GM18873 (cell line): ENCODE data around the gene HDAC11.
"Not testable (repeated sequence)": the region's sequence is repeated elsewhere in the genome, so short reads cannot be mapped to it uniquely, and the experiment has no call there.

Experiments used
- ATAC-seq: cut with Tn5 transposase; IDR thresholded peaks from one replicate; pipeline ENCODE4 v1.9.1; 2021; ENCODE audit warnings: mild to moderate bottlenecking, moderate library complexity, moderate number of reproducible peaks; ENCODE audit not compliant: unreplicated experiment, low FRiP score

HDAC11 gene

DNA sequence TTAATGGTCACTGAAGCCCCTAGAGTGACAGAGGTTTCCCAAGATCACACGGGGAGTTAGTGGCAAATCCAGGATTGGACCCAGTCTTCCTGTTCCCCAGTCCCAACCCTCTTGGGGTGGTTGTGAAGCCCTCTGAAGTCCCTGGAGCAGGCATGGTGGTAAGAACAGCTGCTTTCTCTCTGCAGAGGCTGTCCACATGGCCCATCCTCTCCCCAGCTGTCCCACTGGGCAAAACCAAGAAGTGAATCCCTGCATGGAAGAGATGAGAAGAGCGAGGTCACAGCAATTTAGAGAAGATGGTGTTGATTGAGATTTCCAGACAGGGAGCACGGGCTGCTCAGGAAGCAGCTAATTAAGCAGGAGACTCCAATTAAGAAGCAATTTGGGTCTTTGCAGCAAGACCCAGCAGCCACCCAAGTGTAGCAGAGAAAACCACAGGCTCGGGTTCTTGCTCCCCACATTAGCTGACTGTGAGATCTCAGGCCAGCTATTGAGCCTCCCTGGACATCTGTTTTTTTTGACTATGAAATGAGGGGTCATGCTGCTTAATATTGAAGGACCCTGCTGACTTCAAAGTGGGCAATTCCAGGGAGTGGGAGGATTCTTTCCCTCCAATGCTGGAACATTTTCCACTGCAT lies 14.8 kb upstream of the HDAC11 start:
- no peak for ATAC-seq

GRCh38 chr3:13466781-13467180 lies 13.3 kb upstream of the HDAC11 start:
- no peak for ATAC-seq

GRCh38 chr3:13470894-13471574 lies 9.1 kb upstream of the HDAC11 start:
- ATAC-seq: no peak

- ATAC-seq: no peak
These were observed 7.8 kb upstream of the HDAC11 start for GRCh38 chr3:13472286-13472685.

DNA sequence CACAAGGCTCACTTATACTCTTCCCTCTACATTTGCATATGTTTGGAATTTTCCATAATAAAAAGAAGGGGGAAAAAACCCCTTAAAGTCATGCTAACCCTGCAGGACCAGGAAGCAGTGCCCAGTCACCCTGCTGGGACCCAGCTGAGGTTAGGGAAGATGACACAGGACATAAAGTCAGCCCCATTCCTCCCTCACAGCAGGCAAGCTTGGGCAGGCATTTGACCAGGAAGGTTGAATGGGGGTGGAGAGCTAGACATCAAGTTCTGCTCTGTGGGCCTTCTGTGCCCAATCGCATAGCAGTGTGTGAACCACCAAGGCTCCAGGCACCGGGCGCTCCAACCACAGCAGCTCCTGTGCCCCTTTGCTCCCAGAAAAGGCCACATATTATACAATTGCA lies 7.1 kb upstream of the HDAC11 start:
- ATAC-seq: no peak

GRCh38 chr3:13474021-13474420 lies 6.1 kb upstream of the HDAC11 start:
- no peak for ATAC-seq

DNA sequence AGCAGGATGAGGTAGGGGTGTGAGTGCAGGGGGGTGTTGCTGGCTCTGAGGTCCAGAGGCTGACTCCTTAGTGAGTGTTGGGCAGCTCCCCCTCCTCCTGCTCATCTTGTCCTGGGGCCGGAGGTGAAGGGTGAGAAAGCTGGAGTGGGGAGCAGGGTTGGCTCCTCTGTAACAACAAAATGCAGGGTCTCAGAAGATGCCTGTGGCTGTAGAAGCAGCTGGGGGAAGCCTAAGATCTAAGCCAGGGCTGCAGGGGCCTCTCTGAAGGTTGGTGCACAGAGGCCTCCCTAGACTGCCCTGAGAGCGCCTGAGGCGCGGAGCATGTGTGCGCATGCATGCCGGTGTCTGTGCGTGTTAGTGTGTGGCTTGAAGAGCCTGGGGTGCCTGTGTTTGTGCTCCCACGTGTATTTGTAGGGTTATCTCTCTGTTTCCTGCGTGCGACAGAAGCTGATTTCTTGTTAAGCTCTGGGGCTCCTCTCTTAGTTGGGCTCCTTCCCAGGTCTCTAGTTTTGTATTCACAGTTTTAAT lies 5.3 kb upstream of the HDAC11 start:
- no peak for ATAC-seq

GRCh38 chr3:13475871-13476590 lies 4.1 kb upstream of the HDAC11 start:
- ATAC-seq: no peak

- no peak for ATAC-seq
These were observed 2.2 kb upstream of the HDAC11 start for GRCh38 chr3:13477943-13478342.

DNA sequence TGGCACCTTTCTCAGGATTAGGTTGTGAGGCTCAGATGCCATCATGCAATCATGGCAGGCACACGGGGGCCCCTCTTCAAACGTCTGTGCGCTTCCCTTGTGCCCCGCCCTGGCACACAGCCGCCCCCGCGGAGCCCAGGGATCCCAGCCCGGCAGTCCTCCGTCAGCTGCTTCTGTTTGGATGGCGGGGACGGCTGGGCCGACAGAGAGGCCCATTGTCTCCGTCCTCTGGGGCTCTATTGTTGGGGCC lies 849 bp upstream of the HDAC11 start:
- no peak for ATAC-seq

DNA sequence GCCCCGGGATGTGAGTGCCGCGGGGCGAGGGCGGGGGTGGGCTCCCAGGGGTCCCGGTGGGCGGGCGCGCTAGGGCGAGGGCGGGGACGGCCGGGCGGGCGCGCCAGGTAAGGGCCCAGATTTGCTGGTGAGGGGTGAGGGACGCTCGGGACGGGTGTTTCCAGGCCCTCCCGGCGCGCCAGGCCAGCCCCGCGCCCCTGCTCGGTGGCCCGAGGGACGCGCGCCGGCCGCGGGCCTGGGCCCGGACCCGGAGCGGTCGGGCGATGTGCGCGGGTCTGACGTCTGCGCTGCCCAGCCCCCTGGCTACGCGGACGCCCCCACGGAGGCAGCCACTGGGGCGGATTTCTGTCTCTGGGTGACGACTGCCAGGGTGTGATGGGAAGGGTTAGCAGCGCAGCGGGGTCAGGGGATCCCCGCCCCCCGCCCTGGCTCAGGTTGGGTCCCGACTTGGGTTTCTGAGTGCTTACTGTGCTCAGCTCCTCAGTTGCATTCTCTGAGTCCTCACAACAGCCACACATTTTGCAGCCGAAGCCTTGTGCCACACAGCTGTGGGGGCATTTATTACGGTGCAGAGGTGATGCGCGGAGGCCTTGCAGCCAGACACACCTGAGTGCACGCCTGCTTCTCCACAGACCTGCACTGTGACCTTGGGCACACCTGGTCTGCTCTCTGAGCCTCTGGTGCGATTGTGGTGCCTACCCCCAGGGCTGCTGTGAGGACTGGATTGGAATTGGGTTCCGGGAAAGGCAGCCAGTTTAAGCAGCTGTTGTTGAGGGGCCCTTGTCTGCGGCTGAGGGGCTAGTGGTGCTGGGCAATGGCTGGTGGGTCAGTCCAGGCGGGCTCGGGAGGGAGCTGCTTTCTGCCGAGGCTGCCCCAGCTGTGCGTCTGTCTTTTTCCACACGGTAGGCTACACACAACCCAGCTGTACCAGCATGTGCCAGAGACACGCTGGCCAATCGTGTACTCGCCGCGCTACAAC lies 523 bp downstream of the HDAC11 start:
- ATAC-seq: peak; percentile 12

DNA sequence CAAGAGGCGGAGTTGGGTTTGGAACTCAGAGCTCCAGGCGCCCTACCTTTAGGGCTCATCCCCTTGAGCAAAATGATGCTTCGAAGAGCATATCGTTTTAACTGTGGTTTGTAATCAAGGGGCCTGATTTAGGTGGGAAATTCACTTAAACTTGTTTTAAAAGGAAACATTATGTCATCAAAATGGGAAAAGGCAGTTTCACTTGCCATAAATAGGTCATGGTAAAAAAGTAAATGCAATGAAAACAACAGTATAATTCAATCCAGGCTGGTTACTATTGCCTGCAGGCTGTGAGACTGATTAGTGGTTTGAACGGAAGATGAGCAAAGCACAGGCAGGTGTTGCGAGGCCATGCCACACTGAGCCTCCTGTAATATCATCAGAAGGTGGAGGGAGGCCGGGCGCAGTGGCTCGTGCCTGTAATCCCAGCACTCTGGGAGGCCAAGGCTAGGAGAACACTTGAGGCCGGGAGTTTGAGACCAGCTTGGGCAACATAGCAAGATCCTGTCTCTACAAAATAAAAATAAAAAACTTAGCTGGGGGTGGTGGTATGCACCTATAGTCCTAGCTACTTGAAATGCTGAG lies 2.1 kb downstream of the HDAC11 start:
- no peak for ATAC-seq

DNA sequence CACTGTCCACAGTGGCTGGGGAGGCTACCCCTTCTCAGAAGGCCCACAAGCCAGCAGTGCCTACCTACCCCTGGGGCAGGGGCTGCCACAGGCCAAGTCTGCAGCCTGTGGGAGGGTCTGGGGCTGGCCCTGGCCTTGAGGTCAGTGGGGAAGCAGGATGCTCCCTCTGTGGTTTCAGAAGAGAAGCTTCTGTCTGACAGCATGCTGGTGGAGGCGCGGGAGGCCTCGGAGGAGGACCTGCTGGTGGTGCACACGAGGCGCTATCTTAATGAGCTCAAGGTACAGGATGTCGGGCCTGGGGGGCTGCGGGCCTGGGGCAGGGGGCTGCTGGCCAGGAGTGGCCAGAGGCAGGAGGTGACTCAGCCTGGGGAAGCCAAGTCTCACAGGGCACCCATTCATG lies 3.2 kb downstream of the HDAC11 start:
- ATAC-seq: no peak

DNA sequence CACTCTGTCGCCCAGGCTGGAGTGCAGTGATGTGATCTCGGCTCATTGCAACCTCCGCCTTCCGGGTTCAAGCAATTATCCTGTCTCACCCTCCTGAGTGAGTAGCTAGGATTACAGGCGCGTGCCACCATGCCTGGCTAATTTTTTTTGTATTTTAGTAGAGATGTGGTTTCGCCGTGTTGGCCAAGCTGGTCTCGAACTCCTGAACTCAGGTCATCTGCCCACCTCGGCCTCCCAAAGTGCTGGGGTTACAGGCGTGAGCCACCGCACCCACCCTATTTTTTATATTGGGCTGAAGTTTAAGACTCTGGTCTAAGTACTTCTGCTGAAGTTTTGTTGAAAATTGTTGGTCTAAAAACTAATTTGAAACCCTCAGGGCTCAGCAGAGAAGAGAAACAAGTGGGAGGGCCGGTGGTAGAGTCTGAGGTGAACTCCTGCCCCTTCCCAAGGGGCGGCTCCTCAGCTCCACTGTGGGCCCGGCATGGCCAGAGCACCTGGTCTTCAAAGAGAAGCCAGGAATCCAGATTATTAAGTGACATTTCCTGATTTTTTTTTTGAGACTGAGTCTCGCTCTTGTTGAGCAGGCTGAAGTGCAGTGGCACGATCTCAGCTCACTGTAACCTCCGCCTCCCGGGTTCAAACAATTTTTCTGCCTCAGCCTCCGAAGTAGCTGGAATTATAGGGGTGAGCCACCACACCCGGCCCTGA lies 4.0 kb downstream of the HDAC11 start:
- no peak for ATAC-seq

DNA sequence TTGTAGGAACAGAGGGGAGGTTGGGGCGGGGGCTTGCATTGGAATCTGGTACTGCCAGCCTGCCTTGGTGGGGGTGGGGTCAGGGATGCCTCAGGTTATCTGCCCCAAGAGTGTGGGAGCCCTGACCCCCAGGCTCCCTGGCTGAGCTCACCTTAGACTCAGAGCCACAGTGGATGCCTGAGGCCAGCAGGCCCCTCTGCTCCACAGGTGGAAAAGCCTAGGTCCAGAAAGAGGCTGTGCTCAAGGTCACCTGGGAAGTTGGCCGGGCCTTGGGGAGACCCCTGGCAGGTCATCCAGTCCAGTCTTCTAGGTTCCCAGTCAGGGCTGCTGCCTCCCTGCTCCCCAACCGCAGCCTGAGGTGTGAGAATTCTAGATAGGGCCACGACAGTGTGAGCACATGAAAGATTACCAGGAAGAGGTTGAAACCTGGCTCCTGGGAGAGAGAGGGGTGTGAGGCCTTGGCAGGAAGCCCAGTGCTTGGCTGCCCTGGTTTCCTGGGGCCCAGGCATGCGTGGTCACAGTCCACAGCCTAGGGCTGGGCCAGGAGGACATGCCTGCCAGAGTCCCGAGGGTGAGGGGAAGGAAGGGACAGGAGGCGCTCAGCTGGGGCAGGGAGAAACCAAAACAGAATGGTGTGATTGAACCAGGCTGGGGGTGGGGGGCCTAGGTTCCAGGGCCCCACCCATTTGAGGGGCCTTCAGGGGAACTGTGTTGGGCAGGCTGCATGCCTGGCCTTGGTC lies 4.9 kb downstream of the HDAC11 start:
- ATAC-seq: no peak

- ATAC-seq: not testable (repeated sequence)
These were observed 5.8 kb downstream of the HDAC11 start for GRCh38 chr3:13485630-13486562.

DNA sequence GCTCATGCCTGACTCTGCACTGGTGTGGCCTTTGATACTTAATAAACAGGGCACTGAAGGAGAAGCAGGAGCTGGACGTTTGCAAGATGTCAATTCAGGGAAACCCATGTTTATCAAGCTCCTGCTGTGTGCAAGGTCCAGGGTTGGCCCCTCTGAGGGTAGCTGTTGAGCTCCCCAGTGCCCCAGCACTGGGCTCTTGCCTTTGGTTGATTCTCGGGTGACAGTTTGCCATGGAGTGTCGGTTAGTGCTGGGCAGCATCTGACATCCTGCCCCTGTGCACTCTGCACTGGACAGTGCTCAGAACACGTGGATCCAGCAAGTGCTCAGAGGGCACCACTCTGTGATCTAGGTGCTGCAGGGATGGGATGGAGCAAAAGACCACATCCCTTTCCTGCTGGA lies 7.3 kb downstream of the HDAC11 start:
- no peak for ATAC-seq
